A549 (cell line): ENCODE data around the gene POLR2J.
"Not testable (repeated sequence)": the region's sequence is repeated elsewhere in the genome, so short reads cannot be mapped to it uniquely, and the experiment has no call there.

Experiments used
- CTCF ChIP-seq: fragments of >200 bp; sonication (Bioruptor Twin); formaldehyde crosslinking; IDR thresholded peaks from 3 replicates; pipeline ENCODE4 v1.5.1; 2016
- HMGXB4 ChIP-seq: fragments of 250-450 bp; sonication (Bioruptor Pico); IDR thresholded peaks from 2 replicates; pipeline ENCODE4 v1.5.0; 2021; ENCODE audit warnings: mild to moderate bottlenecking, moderate library complexity, borderline replicate concordance
- NFE2L2 ChIP-seq: fragments of 150-350 bp; conservative IDR thresholded peaks from 2 replicates; pipeline ENCODE4 v1.6.1; 2014; ENCODE audit warnings: low read length
- POLR2A ChIP-seq: IDR thresholded peaks from 2 replicates; pipeline ENCODE4 v1.6.1; 2012; ENCODE audit warnings: mild to moderate bottlenecking, low read length
- TF ChIP-seq, protein P1 (sequence below): IDR thresholded peaks from 2 replicates; pipeline ENCODE4 v1.6.1; 2012; ENCODE audit warnings: low read depth, borderline replicate concordance
- TF ChIP-seq, protein P2 (sequence below): fragments of 200-600 bp; sonication (generic); IDR thresholded peaks from 2 replicates; pipeline ENCODE4 v1.6.1; 2016; ENCODE audit warnings: antibody characterized with exemption, mild to moderate bottlenecking, moderate library complexity

- not testable (repeated sequence) for TF ChIP-seq HMGXB4 (CRISPR knock-in tag); NFE2L2; CTCF; POLR2A
- TF ChIP-seq, protein P1, sequence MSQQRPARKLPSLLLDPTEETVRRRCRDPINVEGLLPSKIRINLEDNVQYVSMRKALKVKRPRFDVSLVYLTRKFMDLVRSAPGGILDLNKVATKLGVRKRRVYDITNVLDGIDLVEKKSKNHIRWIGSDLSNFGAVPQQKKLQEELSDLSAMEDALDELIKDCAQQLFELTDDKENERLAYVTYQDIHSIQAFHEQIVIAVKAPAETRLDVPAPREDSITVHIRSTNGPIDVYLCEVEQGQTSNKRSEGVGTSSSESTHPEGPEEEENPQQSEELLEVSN, result not testable (repeated sequence)
- TF ChIP-seq, protein P2, sequence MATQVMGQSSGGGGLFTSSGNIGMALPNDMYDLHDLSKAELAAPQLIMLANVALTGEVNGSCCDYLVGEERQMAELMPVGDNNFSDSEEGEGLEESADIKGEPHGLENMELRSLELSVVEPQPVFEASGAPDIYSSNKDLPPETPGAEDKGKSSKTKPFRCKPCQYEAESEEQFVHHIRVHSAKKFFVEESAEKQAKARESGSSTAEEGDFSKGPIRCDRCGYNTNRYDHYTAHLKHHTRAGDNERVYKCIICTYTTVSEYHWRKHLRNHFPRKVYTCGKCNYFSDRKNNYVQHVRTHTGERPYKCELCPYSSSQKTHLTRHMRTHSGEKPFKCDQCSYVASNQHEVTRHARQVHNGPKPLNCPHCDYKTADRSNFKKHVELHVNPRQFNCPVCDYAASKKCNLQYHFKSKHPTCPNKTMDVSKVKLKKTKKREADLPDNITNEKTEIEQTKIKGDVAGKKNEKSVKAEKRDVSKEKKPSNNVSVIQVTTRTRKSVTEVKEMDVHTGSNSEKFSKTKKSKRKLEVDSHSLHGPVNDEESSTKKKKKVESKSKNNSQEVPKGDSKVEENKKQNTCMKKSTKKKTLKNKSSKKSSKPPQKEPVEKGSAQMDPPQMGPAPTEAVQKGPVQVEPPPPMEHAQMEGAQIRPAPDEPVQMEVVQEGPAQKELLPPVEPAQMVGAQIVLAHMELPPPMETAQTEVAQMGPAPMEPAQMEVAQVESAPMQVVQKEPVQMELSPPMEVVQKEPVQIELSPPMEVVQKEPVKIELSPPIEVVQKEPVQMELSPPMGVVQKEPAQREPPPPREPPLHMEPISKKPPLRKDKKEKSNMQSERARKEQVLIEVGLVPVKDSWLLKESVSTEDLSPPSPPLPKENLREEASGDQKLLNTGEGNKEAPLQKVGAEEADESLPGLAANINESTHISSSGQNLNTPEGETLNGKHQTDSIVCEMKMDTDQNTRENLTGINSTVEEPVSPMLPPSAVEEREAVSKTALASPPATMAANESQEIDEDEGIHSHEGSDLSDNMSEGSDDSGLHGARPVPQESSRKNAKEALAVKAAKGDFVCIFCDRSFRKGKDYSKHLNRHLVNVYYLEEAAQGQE, result not testable (repeated sequence)
These were observed 19.6 kb upstream of the POLR2J start for GRCh38 chr7:102498321-102498720.
